ENCODE data around the gene CAPZB. TPM values are rescaled to one million over a fixed set of nuclear protein-coding genes. Genes with fewer than 3 reads are reported as not detected.

Gene CAPZB
- total RNA-seq, 2 donors from 2014 or later = 336 to 373 TPM

GRCh38 chr1:19461220-19461554 lies 24.2 kb downstream of the CAPZB start:
- Mint-ChIP-seq H3K4me3 (peak overlapping the region; percentile 40 to 49), H3K27ac (no peak overlapping the region), H3K27me3 (ENCODE audit: low read depth) (no peaks in the 10 kb centered on the region), H3K36me3 (ENCODE audit: insufficient read depth in 2 of 2) (peaks cover 3 to 19% of the 10 kb centered on the region in 2 donors), H3K9me3 (peaks cover 0 to 2% of the 10 kb centered on the region in 2 donors), H3K4me1 (ENCODE audit: low read depth) (peaks cover 93% of the 10 kb centered on the region)
- peak in 1 of 2 donors; percentile 0 for ATAC-seq (replicated peaks in 1 of 2)
- DNase-seq = no peak

GRCh38 chr1:19460535-19461219 lies 24.7 kb downstream of the CAPZB start:
- DNase-seq (no peak), ATAC-seq (replicated peaks in 1 of 2) (peak in 1 of 2 donors; percentile 10)
- H3K36me3 Mint-ChIP-seq (ENCODE audit: insufficient read depth in 2 of 2) = peaks cover 3 to 19% of the 10 kb centered on the region in 2 donors
- H3K4me3 Mint-ChIP-seq = peak overlapping the region; percentile 70 to 78
- no peaks in the 10 kb centered on the region for H3K27me3 Mint-ChIP-seq (ENCODE audit: low read depth)
- H3K9me3 Mint-ChIP-seq = peaks cover 0 to 2% of the 10 kb centered on the region in 2 donors
- peak overlapping the region; percentile 54 for H3K27ac Mint-ChIP-seq
- peaks cover 93% of the 10 kb centered on the region for H3K4me1 Mint-ChIP-seq (ENCODE audit: low read depth)

GRCh38 chr1:19458815-19459417 lies 26.4 kb downstream of the CAPZB start:
- peaks cover 3 to 12% of the 10 kb centered on the region in 2 donors for H3K36me3 Mint-ChIP-seq (ENCODE audit: insufficient read depth in 2 of 2)
- H3K4me3 Mint-ChIP-seq = peak overlapping the region; percentile 70 to 78
- peaks cover 93% of the 10 kb centered on the region for H3K4me1 Mint-ChIP-seq (ENCODE audit: low read depth)
- H3K9me3 Mint-ChIP-seq = no peaks in the 10 kb centered on the region
- H3K27me3 Mint-ChIP-seq (ENCODE audit: low read depth) = no peaks in the 10 kb centered on the region
- peak overlapping the region; percentile 87 for H3K27ac Mint-ChIP-seq
- DNase-seq (no peak), ATAC-seq (replicated peaks in 1 of 2) (no peak)

DNA sequence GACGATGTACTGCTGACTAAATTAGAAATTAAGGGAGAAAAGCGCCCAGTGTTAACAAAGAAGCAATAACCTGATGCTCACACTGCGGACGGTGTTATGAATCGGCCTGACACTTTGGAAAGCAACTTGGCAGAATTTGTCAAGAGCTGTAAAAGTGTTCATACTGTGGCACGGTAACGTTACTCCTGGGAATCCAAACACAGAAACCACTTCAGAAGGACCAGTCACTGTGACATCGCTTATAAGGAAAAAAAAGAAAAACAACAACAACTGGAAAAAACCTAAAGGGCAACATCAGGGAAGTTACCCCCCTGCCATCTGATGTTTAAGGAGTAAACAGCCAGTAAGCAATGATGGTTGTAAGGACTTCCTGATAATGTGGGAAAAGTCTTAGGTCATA lies 27.7 kb downstream of the CAPZB start:
- peak overlapping the region; percentile 55 for H3K27ac Mint-ChIP-seq
- DNase-seq = no peak
- H3K27me3 Mint-ChIP-seq (ENCODE audit: low read depth) = no peaks in the 10 kb centered on the region
- no peak for ATAC-seq (replicated peaks in 1 of 2)
- H3K9me3 Mint-ChIP-seq = no peaks in the 10 kb centered on the region
- peaks cover 3 to 7% of the 10 kb centered on the region in 2 donors for H3K36me3 Mint-ChIP-seq (ENCODE audit: insufficient read depth in 2 of 2)
- peaks cover 91% of the 10 kb centered on the region for H3K4me1 Mint-ChIP-seq (ENCODE audit: low read depth)
- H3K4me3 Mint-ChIP-seq = peak overlapping the region in 1 of 2 donors; percentile 16

- no peaks in the 10 kb centered on the region for H3K27me3 Mint-ChIP-seq (ENCODE audit: low read depth)
- peaks cover 95% of the 10 kb centered on the region for H3K4me1 Mint-ChIP-seq (ENCODE audit: low read depth)
- ATAC-seq (replicated peaks in 1 of 2) = no peak
- peaks cover 3 to 7% of the 10 kb centered on the region in 2 donors for H3K36me3 Mint-ChIP-seq (ENCODE audit: insufficient read depth in 2 of 2)
- H3K27ac Mint-ChIP-seq = peak overlapping the region; percentile 55
- no peaks in the 10 kb centered on the region for H3K9me3 Mint-ChIP-seq
- no peak for DNase-seq
- peak overlapping the region in 1 of 2 donors; percentile 16 for H3K4me3 Mint-ChIP-seq
These were observed 28.3 kb downstream of the CAPZB start for GRCh38 chr1:19456968-19457441.

GRCh38 chr1:19455353-19455752 lies 30.0 kb downstream of the CAPZB start:
- DNase-seq = no peak
- Mint-ChIP-seq H3K4me1 (ENCODE audit: low read depth) (peaks cover 94% of the 10 kb centered on the region), H3K27me3 (ENCODE audit: low read depth) (no peaks in the 10 kb centered on the region), H3K27ac (peak overlapping the region; percentile 90), H3K36me3 (ENCODE audit: insufficient read depth in 2 of 2) (peaks cover 3 to 7% of the 10 kb centered on the region in 2 donors), H3K4me3 (peak overlapping the region; percentile 3 to 58), H3K9me3 (no peaks in the 10 kb centered on the region)
- no peak for ATAC-seq (replicated peaks in 1 of 2)

GRCh38 chr1:19454265-19455146 lies 30.8 kb downstream of the CAPZB start:
- Mint-ChIP-seq H3K36me3 (ENCODE audit: insufficient read depth in 2 of 2) (peaks cover 2 to 8% of the 10 kb centered on the region in 2 donors), H3K9me3 (no peaks in the 10 kb centered on the region), H3K27ac (peak overlapping the region; percentile 90), H3K27me3 (ENCODE audit: low read depth) (no peaks in the 10 kb centered on the region), H3K4me1 (ENCODE audit: low read depth) (peaks cover 94% of the 10 kb centered on the region), H3K4me3 (peak overlapping the region; percentile 40 to 68)
- ATAC-seq (replicated peaks in 1 of 2) (peak; percentile 60 to 87), DNase-seq (no peak)

GRCh38 chr1:19453741-19454201 lies 31.6 kb downstream of the CAPZB start:
- Mint-ChIP-seq H3K4me1 (ENCODE audit: low read depth) (peaks cover 94% of the 10 kb centered on the region), H3K27ac (peak overlapping the region; percentile 20)

GRCh38 chr1:19452221-19452663 lies 33.1 kb downstream of the CAPZB start:
- no peak for DNase-seq

More at GRCh38 chr1:19453741-19454201, 31.6 kb downstream of the CAPZB start:
- ATAC-seq (replicated peaks in 1 of 2) = no peak
- H3K36me3 Mint-ChIP-seq (ENCODE audit: insufficient read depth in 2 of 2) = peaks cover 2 to 9% of the 10 kb centered on the region in 2 donors
- H3K4me3 Mint-ChIP-seq = no peak overlapping the region
- no peaks in the 10 kb centered on the region for H3K27me3 Mint-ChIP-seq (ENCODE audit: low read depth)
- DNase-seq = no peak
- no peaks in the 10 kb centered on the region for H3K9me3 Mint-ChIP-seq

DNA sequence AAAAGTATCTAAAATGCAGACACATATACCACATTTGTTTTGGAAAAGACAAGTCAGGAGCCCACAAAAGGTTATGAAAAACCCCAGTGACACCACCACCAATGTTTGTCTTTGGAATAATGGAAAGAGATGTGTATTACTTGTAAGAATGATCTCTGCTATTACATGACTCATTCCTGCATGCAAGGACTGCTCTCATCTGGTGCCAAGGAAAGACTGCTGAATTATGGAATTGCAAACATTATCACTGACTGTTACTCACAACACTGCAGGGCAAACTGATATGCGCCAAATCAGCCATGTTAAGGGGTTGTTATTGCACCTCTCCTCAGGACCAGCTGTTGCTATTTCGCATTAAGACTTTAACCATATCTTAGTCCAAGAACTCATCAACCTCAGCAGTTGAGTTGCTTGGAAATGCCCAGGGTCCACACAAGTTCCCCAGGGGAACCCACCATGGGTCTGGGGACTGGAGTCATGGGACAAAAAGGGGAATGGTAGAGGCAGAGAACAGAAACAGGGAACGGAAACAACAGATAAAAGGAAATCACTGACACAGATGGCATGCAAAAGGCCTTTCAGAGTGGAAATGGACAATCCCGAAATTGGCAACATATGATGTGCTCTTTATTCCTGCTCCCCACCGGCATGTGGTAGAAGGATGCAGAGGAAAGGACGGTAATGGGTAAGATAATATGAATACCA lies 34.4 kb downstream of the CAPZB start:
- Mint-ChIP-seq H3K9me3 (no peaks in the 10 kb centered on the region), H3K4me1 (ENCODE audit: low read depth) (peaks cover 97% of the 10 kb centered on the region), H3K4me3 (no peak overlapping the region), H3K36me3 (ENCODE audit: insufficient read depth in 2 of 2) (peaks cover 2 to 7% of the 10 kb centered on the region in 2 donors), H3K27me3 (ENCODE audit: low read depth) (no peaks in the 10 kb centered on the region), H3K27ac (peak overlapping the region; percentile 82)
- DNase-seq = no peak
- peak in 1 of 2 donors; percentile 14 for ATAC-seq (replicated peaks in 1 of 2)

More at GRCh38 chr1:19452221-19452663, 33.1 kb downstream of the CAPZB start:
- Mint-ChIP-seq H3K4me1 (ENCODE audit: low read depth) (peaks cover 97% of the 10 kb centered on the region), H3K27ac (peak overlapping the region; percentile 42), H3K4me3 (no peak overlapping the region), H3K36me3 (ENCODE audit: insufficient read depth in 2 of 2) (peaks cover 2 to 12% of the 10 kb centered on the region in 2 donors), H3K27me3 (ENCODE audit: low read depth) (no peaks in the 10 kb centered on the region), H3K9me3 (no peaks in the 10 kb centered on the region)
- ATAC-seq (replicated peaks in 1 of 2) = no peak

- Mint-ChIP-seq H3K4me3 (peak overlapping the region in 1 of 2 donors; percentile 89), H3K4me1 (ENCODE audit: low read depth) (peaks cover 97% of the 10 kb centered on the region), H3K36me3 (ENCODE audit: insufficient read depth in 2 of 2) (peaks cover 2 to 7% of the 10 kb centered on the region in 2 donors), H3K27ac (peak overlapping the region; percentile 97), H3K9me3 (no peaks in the 10 kb centered on the region), H3K27me3 (ENCODE audit: low read depth) (no peaks in the 10 kb centered on the region)
- ATAC-seq (replicated peaks in 1 of 2) (no peak), DNase-seq (no peak)
These were observed 35.7 kb downstream of the CAPZB start for GRCh38 chr1:19449454-19450228.
